SK-N-SH treated with all-trans-retinoic acid at 6 μM for 48 hours (cell line): ENCODE data around the gene ADGRA3.
A peak's percentile ranks its signal among the peaks of the same experiment; 100 is the strongest.

Source experiments
- ATAC-seq: fragments of 200-7000 bp; cut with Tn5 transposase; 3 replicates; pipeline ENCODE4 v1.9.1; 2020; ENCODE audit warnings: mild to moderate bottlenecking, moderate library complexity
- ARNTL ChIP-seq: fragments of 450-650 bp; formaldehyde crosslinking; IDR thresholded peaks from 2 replicates; pipeline ENCODE4 v1.5.0; 2020; ENCODE audit warnings: low read depth, mild to moderate bottlenecking, moderate library complexity, borderline replicate concordance
- CSDC2 ChIP-seq: fragments of 250-450 bp; sonication (Bioruptor Pico); IDR thresholded peaks from 2 replicates; pipeline ENCODE4 v1.5.0; 2020; ENCODE audit warnings: mild to moderate bottlenecking, moderate library complexity
- GLIS3 ChIP-seq: fragments of 250-450 bp; sonication (Bioruptor Pico); IDR thresholded peaks from 2 replicates; pipeline ENCODE4 v1.5.0; 2020; ENCODE audit warnings: mild to moderate bottlenecking, moderate library complexity
- ISL1 ChIP-seq: fragments of 250-450 bp; sonication (Bioruptor Pico); IDR thresholded peaks from 2 replicates; pipeline ENCODE4 v2.1.2; 2022; ENCODE audit warnings: mild to moderate bottlenecking, moderate library complexity
- OSR1 ChIP-seq: fragments of 250-450 bp; sonication (Bioruptor Pico); IDR thresholded peaks from 2 replicates; pipeline ENCODE4 v1.8.0; 2022; ENCODE audit warnings: moderate library complexity, mild to moderate bottlenecking, inconsistent platforms
- PPARA ChIP-seq: fragments of 250-450 bp; sonication (Bioruptor Pico); IDR thresholded peaks from 2 replicates; pipeline ENCODE4 v1.5.0; 2020; ENCODE audit warnings: mild to moderate bottlenecking, borderline replicate concordance
- SNAI2 ChIP-seq: fragments of 250-450 bp; sonication (Bioruptor Pico); IDR thresholded peaks from 2 replicates; pipeline ENCODE4 v1.5.0; 2020; ENCODE audit warnings: mild to moderate bottlenecking, moderate library complexity
- TOX ChIP-seq: fragments of 250-450 bp; sonication (Bioruptor Pico); IDR thresholded peaks from 2 replicates; pipeline ENCODE4 v1.8.0; 2021; ENCODE audit warnings: mild to moderate bottlenecking, moderate library complexity, borderline replicate concordance
- ZFP3 ChIP-seq: fragments of 250-450 bp; sonication (Bioruptor Pico); IDR thresholded peaks from 2 replicates; pipeline ENCODE4 v1.5.0; 2020; ENCODE audit warnings: mild to moderate bottlenecking, moderate library complexity
- ZFP30 ChIP-seq: fragments of 450-650 bp; formaldehyde crosslinking; IDR thresholded peaks from 2 replicates; pipeline ENCODE4 v1.5.0; 2022; ENCODE audit warnings: mild to moderate bottlenecking, moderate library complexity
- ZNF565 ChIP-seq: fragments of 450-650 bp; formaldehyde crosslinking; conservative IDR thresholded peaks from 2 replicates; pipeline ENCODE4 v1.5.0; 2020; ENCODE audit warnings: low read depth, mild to moderate bottlenecking, moderate library complexity
- ZNF70 ChIP-seq: fragments of 450-650 bp; formaldehyde crosslinking; IDR thresholded peaks from 2 replicates; pipeline ENCODE4 v1.5.0; 2020; ENCODE audit warnings: mild to moderate bottlenecking, moderate library complexity
- TF ChIP-seq, protein P1 (sequence below): fragments of 250-450 bp; sonication (Bioruptor Pico); IDR thresholded peaks from 2 replicates; pipeline ENCODE4 v1.5.1; 2020; ENCODE audit warnings: low read depth, mild to moderate bottlenecking, moderate library complexity
- TF ChIP-seq, protein P2 (sequence below): fragments of 250-450 bp; sonication (Bioruptor Pico); IDR thresholded peaks from 2 replicates; pipeline ENCODE4 v1.5.0; 2020; ENCODE audit warnings: mild to moderate bottlenecking, moderate library complexity
- TF ChIP-seq, protein P3 (sequence below): fragments of 250-450 bp; sonication (Bioruptor Pico); IDR thresholded peaks from 2 replicates; pipeline ENCODE4 v1.8.0; 2020; ENCODE audit warnings: mild to moderate bottlenecking, moderate library complexity, borderline replicate concordance

The ADGRA3 gene

DNA sequence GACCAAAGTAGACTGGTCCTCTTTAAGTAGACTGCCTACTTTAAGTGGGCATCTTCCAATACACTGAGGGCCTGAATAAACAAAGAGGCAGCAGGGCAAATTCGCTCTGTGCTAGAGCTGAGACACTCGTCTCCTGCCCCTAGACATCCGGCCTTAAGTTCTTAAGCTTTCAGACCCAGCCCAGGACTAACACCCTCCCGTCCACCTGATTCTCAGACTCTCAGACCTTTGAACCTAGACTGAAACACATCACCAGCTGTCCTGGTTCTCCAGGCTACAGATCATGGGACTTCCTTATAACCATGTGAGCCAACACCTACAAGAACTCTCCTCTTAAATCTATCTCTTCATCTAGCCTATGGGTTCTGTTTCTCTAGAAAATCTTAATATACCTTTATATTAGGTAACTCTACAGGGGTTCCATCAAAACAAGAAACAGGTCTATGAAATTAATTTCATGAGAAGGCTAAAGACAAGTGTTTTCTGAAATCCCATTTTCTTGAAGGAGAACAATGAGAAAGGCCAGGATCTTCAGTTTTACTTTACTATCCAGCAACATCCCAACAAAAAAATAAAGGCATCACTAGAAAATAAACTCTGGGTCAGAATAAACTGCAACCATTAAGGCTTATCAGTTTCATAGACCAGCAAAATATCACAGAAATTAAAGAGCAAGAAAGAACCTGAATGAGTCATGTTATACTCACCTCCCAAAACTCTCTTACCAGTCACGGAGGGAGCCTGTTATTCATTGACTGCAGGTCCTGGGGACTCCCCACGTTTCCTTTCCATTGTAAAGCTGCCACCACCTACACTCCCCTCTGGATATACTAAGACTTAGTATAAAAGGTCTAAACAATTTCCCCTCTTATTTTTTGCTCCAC lies 14.8 kb downstream of the ADGRA3 start:
- no peak for TF ChIP-seq SNAI2 (CRISPR knock-in tag)
- ATAC-seq: peak; percentile 55; the same call in 1 of the 3 replicates

DNA sequence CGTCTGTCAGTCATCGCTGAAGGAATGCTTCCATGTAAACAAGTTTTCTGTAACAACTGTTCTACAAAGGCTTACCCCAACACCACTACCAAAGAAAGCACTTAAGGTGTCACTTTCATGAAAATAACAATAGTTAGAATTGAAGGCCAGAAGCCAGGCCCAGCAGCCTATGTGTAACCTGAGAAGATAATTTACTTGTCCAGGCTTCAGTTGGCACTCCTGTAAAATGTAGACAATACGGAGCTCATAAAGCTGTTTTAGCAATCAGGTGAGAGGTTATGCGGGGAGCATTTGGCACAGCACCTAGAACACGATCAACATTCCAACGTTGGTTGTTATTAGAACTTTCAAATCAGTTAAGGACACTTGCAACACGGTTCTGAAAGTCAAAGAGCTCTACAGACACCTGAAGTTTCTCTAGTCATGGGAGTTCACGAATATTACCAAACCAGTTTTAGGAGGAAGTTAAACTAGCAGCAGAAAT lies 15.7 kb downstream of the ADGRA3 start:
- no peak for ATAC-seq
- TF ChIP-seq, protein P1, sequence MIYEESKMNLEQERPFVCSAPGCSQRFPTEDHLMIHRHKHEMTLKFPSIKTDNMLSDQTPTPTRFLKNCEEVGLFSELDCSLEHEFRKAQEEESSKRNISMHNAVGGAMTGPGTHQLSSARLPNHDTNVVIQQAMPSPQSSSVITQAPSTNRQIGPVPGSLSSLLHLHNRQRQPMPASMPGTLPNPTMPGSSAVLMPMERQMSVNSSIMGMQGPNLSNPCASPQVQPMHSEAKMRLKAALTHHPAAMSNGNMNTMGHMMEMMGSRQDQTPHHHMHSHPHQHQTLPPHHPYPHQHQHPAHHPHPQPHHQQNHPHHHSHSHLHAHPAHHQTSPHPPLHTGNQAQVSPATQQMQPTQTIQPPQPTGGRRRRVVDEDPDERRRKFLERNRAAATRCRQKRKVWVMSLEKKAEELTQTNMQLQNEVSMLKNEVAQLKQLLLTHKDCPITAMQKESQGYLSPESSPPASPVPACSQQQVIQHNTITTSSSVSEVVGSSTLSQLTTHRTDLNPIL (CRISPR knock-in tag): no peak
- no peak for TF ChIP-seq TOX
- TF ChIP-seq ARNTL (CRISPR knock-in tag): no peak
- TF ChIP-seq OSR1: no peak
- no peak for TF ChIP-seq SNAI2 (CRISPR knock-in tag)
- TF ChIP-seq, all 23 proteins: peak for 0

DNA sequence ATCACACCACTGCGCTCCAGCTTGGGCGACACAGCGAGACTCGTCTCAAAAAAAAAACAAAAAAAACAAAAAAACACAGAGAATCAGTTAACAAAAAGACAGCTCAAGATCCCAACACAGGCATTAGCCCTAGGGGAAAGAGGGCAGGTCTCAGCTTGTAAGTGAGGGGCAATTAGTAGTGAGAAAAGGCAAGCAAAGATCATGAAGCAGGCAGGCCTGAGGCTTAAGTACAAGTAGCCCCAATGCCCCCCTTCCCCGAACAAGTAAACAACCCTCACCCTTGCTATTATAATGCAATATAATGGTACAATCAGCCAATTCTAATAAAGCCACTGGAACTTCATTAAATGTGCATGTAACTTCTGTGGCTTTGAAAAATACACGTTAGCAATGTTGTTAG lies 17.0 kb downstream of the ADGRA3 start:
- ATAC-seq: no peak
- no peak for TF ChIP-seq CSDC2
- TF ChIP-seq, protein P2, sequence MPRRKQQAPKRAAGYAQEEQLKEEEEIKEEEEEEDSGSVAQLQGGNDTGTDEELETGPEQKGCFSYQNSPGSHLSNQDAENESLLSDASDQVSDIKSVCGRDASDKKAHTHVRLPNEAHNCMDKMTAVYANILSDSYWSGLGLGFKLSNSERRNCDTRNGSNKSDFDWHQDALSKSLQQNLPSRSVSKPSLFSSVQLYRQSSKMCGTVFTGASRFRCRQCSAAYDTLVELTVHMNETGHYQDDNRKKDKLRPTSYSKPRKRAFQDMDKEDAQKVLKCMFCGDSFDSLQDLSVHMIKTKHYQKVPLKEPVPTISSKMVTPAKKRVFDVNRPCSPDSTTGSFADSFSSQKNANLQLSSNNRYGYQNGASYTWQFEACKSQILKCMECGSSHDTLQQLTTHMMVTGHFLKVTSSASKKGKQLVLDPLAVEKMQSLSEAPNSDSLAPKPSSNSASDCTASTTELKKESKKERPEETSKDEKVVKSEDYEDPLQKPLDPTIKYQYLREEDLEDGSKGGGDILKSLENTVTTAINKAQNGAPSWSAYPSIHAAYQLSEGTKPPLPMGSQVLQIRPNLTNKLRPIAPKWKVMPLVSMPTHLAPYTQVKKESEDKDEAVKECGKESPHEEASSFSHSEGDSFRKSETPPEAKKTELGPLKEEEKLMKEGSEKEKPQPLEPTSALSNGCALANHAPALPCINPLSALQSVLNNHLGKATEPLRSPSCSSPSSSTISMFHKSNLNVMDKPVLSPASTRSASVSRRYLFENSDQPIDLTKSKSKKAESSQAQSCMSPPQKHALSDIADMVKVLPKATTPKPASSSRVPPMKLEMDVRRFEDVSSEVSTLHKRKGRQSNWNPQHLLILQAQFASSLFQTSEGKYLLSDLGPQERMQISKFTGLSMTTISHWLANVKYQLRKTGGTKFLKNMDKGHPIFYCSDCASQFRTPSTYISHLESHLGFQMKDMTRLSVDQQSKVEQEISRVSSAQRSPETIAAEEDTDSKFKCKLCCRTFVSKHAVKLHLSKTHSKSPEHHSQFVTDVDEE (CRISPR knock-in tag): no peak

DNA sequence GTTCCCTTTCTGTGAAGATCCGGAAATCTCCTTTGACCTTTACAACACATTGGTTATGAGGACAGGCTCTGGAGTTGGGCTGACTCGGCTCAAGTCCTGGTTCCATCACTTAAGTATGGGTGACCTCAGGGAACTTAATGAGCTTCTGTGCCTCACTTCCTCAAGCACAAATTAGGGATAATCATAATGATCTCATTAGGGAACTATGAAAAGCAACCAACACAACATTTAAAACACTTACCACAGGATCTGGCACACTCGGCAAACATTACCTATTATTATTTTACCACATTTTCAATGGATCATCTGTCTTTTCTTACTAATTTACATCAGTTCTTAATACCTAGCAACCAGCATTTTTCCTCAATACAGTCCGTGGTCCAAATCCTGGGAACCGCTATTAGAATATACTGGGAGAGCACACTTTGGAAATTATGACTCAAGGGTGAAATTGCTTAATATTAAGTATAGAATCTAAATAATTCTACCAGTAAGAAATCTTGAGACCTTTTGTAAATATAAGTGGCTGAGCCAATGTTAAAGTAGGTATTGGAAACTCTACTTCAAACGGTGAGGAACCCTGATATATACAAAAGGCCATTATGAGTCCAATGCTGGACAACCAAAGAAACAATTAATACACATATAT lies 19.6 kb downstream of the ADGRA3 start:
- TF ChIP-seq ZFP30: no peak
- TF ChIP-seq ZFP3 (CRISPR knock-in tag): no peak
- no peak for TF ChIP-seq GLIS3 (CRISPR knock-in tag)
- ATAC-seq: no peak

DNA sequence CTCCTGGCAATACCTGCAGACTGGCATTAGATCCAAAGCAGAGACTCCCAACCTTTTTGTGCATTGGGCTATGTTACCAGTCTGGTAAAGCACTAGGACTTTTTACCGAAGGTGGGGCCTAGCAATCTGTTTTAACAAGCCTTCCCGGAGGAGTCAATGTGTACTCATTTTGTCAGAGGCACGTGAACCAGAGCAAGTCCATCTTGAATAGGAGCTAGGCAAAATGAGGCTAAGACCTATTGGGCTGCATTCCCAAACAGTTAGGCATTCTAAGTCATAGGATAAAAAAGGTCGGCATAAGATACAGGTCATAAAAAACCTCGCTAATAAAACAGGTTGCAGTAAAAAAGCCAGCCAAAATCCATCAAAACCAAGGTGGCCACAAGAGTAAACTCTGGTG lies 22.3 kb downstream of the ADGRA3 start:
- TF ChIP-seq CSDC2 (no peak), SNAI2 (CRISPR knock-in tag) (no peak), ARNTL (CRISPR knock-in tag) (no peak), ZNF70 (CRISPR knock-in tag) (no peak), OSR1 (no peak), TOX (no peak), ZFP3 (CRISPR knock-in tag) (no peak), ZNF565 (no peak), ISL1 (CRISPR knock-in tag) (no peak), PPARA (CRISPR knock-in tag) (no peak)
- TF ChIP-seq, protein P3, sequence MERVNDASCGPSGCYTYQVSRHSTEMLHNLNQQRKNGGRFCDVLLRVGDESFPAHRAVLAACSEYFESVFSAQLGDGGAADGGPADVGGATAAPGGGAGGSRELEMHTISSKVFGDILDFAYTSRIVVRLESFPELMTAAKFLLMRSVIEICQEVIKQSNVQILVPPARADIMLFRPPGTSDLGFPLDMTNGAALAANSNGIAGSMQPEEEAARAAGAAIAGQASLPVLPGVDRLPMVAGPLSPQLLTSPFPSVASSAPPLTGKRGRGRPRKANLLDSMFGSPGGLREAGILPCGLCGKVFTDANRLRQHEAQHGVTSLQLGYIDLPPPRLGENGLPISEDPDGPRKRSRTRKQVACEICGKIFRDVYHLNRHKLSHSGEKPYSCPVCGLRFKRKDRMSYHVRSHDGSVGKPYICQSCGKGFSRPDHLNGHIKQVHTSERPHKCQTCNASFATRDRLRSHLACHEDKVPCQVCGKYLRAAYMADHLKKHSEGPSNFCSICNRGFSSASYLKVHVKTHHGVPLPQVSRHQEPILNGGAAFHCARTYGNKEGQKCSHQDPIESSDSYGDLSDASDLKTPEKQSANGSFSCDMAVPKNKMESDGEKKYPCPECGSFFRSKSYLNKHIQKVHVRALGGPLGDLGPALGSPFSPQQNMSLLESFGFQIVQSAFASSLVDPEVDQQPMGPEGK (CRISPR knock-in tag): no peak
- TF ChIP-seq, protein P2 (CRISPR knock-in tag): no peak
- TF ChIP-seq, protein P1 (CRISPR knock-in tag): no peak
- TF ChIP-seq, all 23 proteins: peak for 0
- no peak for ATAC-seq
